Measurements from ENCODE around the gene SETD2.

Gene SETD2

DNA sequence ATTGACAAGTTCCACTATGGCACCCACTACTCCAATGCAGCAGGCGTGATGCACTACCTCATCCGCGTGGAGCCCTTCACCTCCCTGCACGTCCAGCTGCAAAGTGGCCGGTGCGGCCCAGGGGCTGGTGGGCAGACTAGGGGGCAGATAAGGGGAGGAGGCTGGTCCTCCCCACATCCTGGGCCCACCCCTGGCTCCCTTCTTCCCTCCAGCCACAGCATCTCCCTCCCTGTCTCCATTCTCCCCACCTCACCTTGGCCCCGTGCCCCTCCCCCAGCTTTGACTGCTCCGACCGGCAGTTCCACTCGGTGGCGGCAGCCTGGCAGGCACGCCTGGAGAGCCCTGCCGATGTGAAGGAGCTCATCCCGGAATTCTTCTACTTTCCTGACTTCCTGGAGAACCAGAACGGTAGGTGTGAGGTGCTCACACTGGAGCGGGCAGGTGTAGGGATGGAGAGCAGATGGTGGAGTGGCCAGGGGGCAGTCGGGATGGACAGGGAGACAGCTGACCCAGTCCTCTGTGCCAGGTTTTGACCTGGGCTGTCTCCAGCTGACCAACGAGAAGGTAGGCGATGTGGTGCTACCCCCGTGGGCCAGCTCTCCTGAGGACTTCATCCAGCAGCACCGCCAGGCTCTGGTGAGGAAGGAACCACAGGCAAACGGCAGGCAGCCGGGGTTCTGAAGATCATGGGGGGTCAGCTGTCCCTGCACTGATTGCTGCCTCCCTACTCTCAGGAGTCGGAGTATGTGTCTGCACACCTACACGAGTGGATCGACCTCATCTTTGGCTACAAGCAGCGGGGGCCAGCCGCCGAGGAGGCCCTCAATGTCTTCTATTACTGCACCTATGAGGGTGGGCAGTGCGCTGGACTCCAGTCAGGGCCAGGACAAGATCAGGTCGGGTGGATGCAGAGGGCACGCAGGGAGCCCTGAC is 158.4 kb downstream of the SETD2 start:
- no peak overlapping the region for H2BK120ac ChIP-seq (ENCODE audit: insufficient read depth, low read length, poor library complexity)
- no peak overlapping the region for H2BK5ac ChIP-seq (ENCODE audit: low read depth, low read length, poor library complexity)
- no peak overlapping the region for H3K9ac ChIP-seq (ENCODE audit: low read length)
- H4K12ac ChIP-seq (ENCODE audit: low read depth, low read length), result no peak overlapping the region
- H3K9me3 ChIP-seq (ENCODE audit: insufficient read depth, low read depth, low read length), result peaks cover 5% of the 10 kb centered on the region
- H3K4me2 ChIP-seq (ENCODE audit: low read length), result no peak overlapping the region
- H3K14ac ChIP-seq (ENCODE audit: low read length), result no peak overlapping the region
- peaks cover 3% of the 10 kb centered on the region for H3K79me2 ChIP-seq (ENCODE audit: control insufficient read depth, insufficient read depth, low read length, poor library complexity)
- no peak overlapping the region for H3K27ac ChIP-seq (ENCODE audit: low read depth, low read length)
- no peak overlapping the region for H2BK12ac ChIP-seq (ENCODE audit: low read length)
- H3K4me1 ChIP-seq (ENCODE audit: control insufficient read depth in 1 of 2, insufficient read depth in 2 of 2, low read length in 2 of 2), result peaks cover 5 to 10% of the 10 kb centered on the region in 2 experiments
- H3K4ac ChIP-seq (ENCODE audit: low read depth, low read length), result no peak overlapping the region
- no peak overlapping the region for H3K4me3 ChIP-seq (ENCODE audit: low read depth, low read length)
- no peak overlapping the region for H4K91ac ChIP-seq (ENCODE audit: low read depth, low read length)
- no peak overlapping the region for H4K8ac ChIP-seq (ENCODE audit: low read depth, low read length)
- no peak overlapping the region for H2AK5ac ChIP-seq (ENCODE audit: low read length)
- peaks cover 6% of the 10 kb centered on the region for H3K79me1 ChIP-seq (ENCODE audit: low read length)
- no peak overlapping the region for H3K18ac ChIP-seq (ENCODE audit: low read length)
- no peak overlapping the region for H3K23ac ChIP-seq (ENCODE audit: low read length)
- H3K27me3 ChIP-seq (ENCODE audit: insufficient read depth, low read length), result no peaks in the 10 kb centered on the region
- H2AFZ ChIP-seq (ENCODE audit: insufficient read depth, low read length, poor library complexity), result no peak overlapping the region
- no CpG with 5 or more reads among the region's 32 CpGs for WGBS (ENCODE audit: extremely low coverage, insufficient coverage, insufficient read length)
- peaks cover 74 to 79% of the 10 kb centered on the region in 2 experiments for H3K36me3 ChIP-seq (ENCODE audit: control insufficient read depth in 1 of 2, insufficient read depth in 2 of 2, low read length in 2 of 2)
- DNase-seq, result no peak

- Histone ChIP-seq H3K9ac (ENCODE audit: low read length) (no peak overlapping the region), H4K8ac (ENCODE audit: low read depth, low read length) (no peak overlapping the region), H2AK5ac (ENCODE audit: low read length) (no peak overlapping the region), H2AFZ (ENCODE audit: insufficient read depth, low read length, poor library complexity) (no peak overlapping the region), H3K23ac (ENCODE audit: low read length) (no peak overlapping the region), H4K91ac (ENCODE audit: low read depth, low read length) (no peak overlapping the region), H3K4me2 (ENCODE audit: low read length) (no peak overlapping the region), H3K14ac (ENCODE audit: low read length) (no peak overlapping the region), H3K27me3 (ENCODE audit: insufficient read depth, low read length) (no peaks in the 10 kb centered on the region), H3K4me3 (ENCODE audit: low read depth, low read length) (no peak overlapping the region), H4K12ac (ENCODE audit: low read depth, low read length) (no peak overlapping the region), H3K27ac (ENCODE audit: low read depth, low read length) (no peak overlapping the region), H2BK5ac (ENCODE audit: low read depth, low read length, poor library complexity) (no peak overlapping the region), H3K79me1 (ENCODE audit: low read length) (peaks cover 2% of the 10 kb centered on the region), H3K9me3 (ENCODE audit: insufficient read depth, low read depth, low read length) (peaks cover 3% of the 10 kb centered on the region), H3K18ac (ENCODE audit: low read length) (no peak overlapping the region), H2BK12ac (ENCODE audit: low read length) (no peak overlapping the region), H3K36me3 (ENCODE audit: control insufficient read depth in 1 of 2, insufficient read depth in 2 of 2, low read length in 2 of 2) (peaks cover 76 to 84% of the 10 kb centered on the region in 2 experiments), H3K79me2 (ENCODE audit: control insufficient read depth, insufficient read depth, low read length, poor library complexity) (peaks cover under 1% of the 10 kb centered on the region), H3K4ac (ENCODE audit: low read depth, low read length) (no peak overlapping the region), H2BK120ac (ENCODE audit: insufficient read depth, low read length, poor library complexity) (no peak overlapping the region), H3K4me1 (ENCODE audit: control insufficient read depth in 1 of 2, insufficient read depth in 2 of 2, low read length in 2 of 2) (peaks cover 2% of the 10 kb centered on the region in 2 experiments)
- no CpG with 5 or more reads among the region's 17 CpGs for WGBS (ENCODE audit: extremely low coverage, insufficient coverage, insufficient read length)
- DNase-seq, result no peak
These were observed 159.3 kb downstream of the SETD2 start for GRCh38 chr3:47004369-47005211.

GRCh38 chr3:47003461-47004368 is 160.2 kb downstream of the SETD2 start:
- Histone ChIP-seq H3K27ac (ENCODE audit: low read depth, low read length) (no peak overlapping the region), H4K12ac (ENCODE audit: low read depth, low read length) (no peak overlapping the region), H3K27me3 (ENCODE audit: insufficient read depth, low read length) (no peaks in the 10 kb centered on the region), H3K4me1 (ENCODE audit: control insufficient read depth in 1 of 2, insufficient read depth in 2 of 2, low read length in 2 of 2) (peaks cover 0 to under 1% of the 10 kb centered on the region in 2 experiments), H3K4ac (ENCODE audit: low read depth, low read length) (no peak overlapping the region), H3K4me2 (ENCODE audit: low read length) (no peak overlapping the region), H3K18ac (ENCODE audit: low read length) (no peak overlapping the region), H2BK5ac (ENCODE audit: low read depth, low read length, poor library complexity) (no peak overlapping the region), H3K9ac (ENCODE audit: low read length) (no peak overlapping the region), H4K91ac (ENCODE audit: low read depth, low read length) (no peak overlapping the region), H3K4me3 (ENCODE audit: low read depth, low read length) (no peak overlapping the region), H3K79me2 (ENCODE audit: control insufficient read depth, insufficient read depth, low read length, poor library complexity) (no peaks in the 10 kb centered on the region), H2AFZ (ENCODE audit: insufficient read depth, low read length, poor library complexity) (no peak overlapping the region), H3K23ac (ENCODE audit: low read length) (no peak overlapping the region), H3K36me3 (ENCODE audit: control insufficient read depth in 1 of 2, insufficient read depth in 2 of 2, low read length in 2 of 2) (peaks cover 81 to 89% of the 10 kb centered on the region in 2 experiments), H2BK120ac (ENCODE audit: insufficient read depth, low read length, poor library complexity) (no peak overlapping the region), H3K9me3 (ENCODE audit: insufficient read depth, low read depth, low read length) (peaks cover 3% of the 10 kb centered on the region), H4K8ac (ENCODE audit: low read depth, low read length) (no peak overlapping the region), H2AK5ac (ENCODE audit: low read length) (no peak overlapping the region), H3K79me1 (ENCODE audit: low read length) (no peaks in the 10 kb centered on the region), H3K14ac (ENCODE audit: low read length) (no peak overlapping the region), H2BK12ac (ENCODE audit: low read length) (no peak overlapping the region)
- WGBS (ENCODE audit: extremely low coverage, insufficient coverage, insufficient read length), result no CpG with 5 or more reads among the region's 27 CpGs
- no peak for DNase-seq

DNA sequence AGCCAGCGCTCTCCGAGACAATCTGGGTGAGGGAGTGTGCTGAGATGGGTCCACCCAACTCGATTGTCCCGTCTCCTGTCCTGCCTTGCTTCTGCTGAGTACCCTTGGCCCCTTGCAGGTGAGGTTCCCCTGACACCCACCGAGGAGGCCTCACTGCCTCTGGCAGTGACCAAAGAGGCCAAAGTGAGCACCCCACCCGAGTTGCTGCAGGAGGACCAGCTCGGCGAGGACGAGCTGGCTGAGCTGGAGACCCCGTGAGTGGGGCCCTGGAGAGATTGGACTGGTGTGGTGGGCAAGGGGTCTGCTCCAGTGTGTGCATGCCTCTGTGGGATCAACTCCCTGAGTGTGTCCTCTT is 160.9 kb downstream of the SETD2 start:
- Histone ChIP-seq H4K91ac (ENCODE audit: low read depth, low read length) (no peak overlapping the region), H3K14ac (ENCODE audit: low read length) (no peak overlapping the region), H3K18ac (ENCODE audit: low read length) (no peak overlapping the region), H4K8ac (ENCODE audit: low read depth, low read length) (no peak overlapping the region), H3K4ac (ENCODE audit: low read depth, low read length) (no peak overlapping the region), H3K4me1 (ENCODE audit: control insufficient read depth in 1 of 2, insufficient read depth in 2 of 2, low read length in 2 of 2) (no peaks in the 10 kb centered on the region), H3K4me3 (ENCODE audit: low read depth, low read length) (no peak overlapping the region), H3K79me2 (ENCODE audit: control insufficient read depth, insufficient read depth, low read length, poor library complexity) (no peaks in the 10 kb centered on the region), H3K9me3 (ENCODE audit: insufficient read depth, low read depth, low read length) (peaks cover 3% of the 10 kb centered on the region), H3K79me1 (ENCODE audit: low read length) (no peaks in the 10 kb centered on the region), H2BK12ac (ENCODE audit: low read length) (no peak overlapping the region), H4K12ac (ENCODE audit: low read depth, low read length) (no peak overlapping the region), H3K23ac (ENCODE audit: low read length) (no peak overlapping the region), H2BK120ac (ENCODE audit: insufficient read depth, low read length, poor library complexity) (no peak overlapping the region), H3K9ac (ENCODE audit: low read length) (no peak overlapping the region), H2AFZ (ENCODE audit: insufficient read depth, low read length, poor library complexity) (no peak overlapping the region), H2BK5ac (ENCODE audit: low read depth, low read length, poor library complexity) (no peak overlapping the region), H3K4me2 (ENCODE audit: low read length) (no peak overlapping the region), H2AK5ac (ENCODE audit: low read length) (no peak overlapping the region), H3K36me3 (ENCODE audit: control insufficient read depth in 1 of 2, insufficient read depth in 2 of 2, low read length in 2 of 2) (peaks cover 79 to 84% of the 10 kb centered on the region in 2 experiments), H3K27ac (ENCODE audit: low read depth, low read length) (no peak overlapping the region), H3K27me3 (ENCODE audit: insufficient read depth, low read length) (no peaks in the 10 kb centered on the region)
- no CpG with 5 or more reads among the region's 10 CpGs for WGBS (ENCODE audit: extremely low coverage, insufficient coverage, insufficient read length)
- DNase-seq, result no peak

Data from trophoblast cell (in vitro differentiated cells and primary cell).